GM23338 (cell line): Measurements from ENCODE around the gene MLX. TPM values are rescaled to one million over a fixed set of nuclear protein-coding genes. Genes with fewer than 3 reads are reported as not detected.

Experiments
- ATAC-seq: fragments of 200-7000 bp; cut with Tn5 transposase; 3 replicates; pipeline ENCODE4 v1.9.1; 2020
- DNase-seq: peaks from one replicate; pipeline ENCODE4 v3.0.0-alpha.2; 2015; ENCODE audit warnings: low spot score
- H2AFZ ChIP-seq: fragments of 200-600 bp; sonication (generic); 2 replicates; pipeline ENCODE4 v1.8.0; 2016; ENCODE audit warnings: antibody characterized with exemption, mild to moderate bottlenecking, moderate library complexity
- H3F3A ChIP-seq: fragments of 200-600 bp; sonication (generic); replicated peaks from 2 replicates; pipeline ENCODE4 v1.8.0; 2017; ENCODE audit warnings: antibody characterized with exemption, mixed run types, low read depth
- H3K27ac ChIP-seq: fragments of 200-600 bp; sonication (generic); 2 replicates; pipeline ENCODE4 v1.6.1; 2016; ENCODE audit warnings: low read depth
- H3K27me3 ChIP-seq: fragments of 200-600 bp; sonication (generic); 2 replicates; pipeline ENCODE4 v1.8.0; 2016; ENCODE audit warnings: mild to moderate bottlenecking, mixed run types, moderate library complexity; ENCODE audit not compliant: insufficient read depth
- H3K36me3 ChIP-seq: fragments of 200-600 bp; sonication (generic); 2 replicates; pipeline ENCODE4 v1.8.0; 2016; ENCODE audit warnings: mild to moderate bottlenecking; ENCODE audit not compliant: insufficient read depth
- H3K4me1 ChIP-seq: fragments of 200-600 bp; sonication (generic); 2 replicates; pipeline ENCODE4 v1.8.0; 2016; ENCODE audit warnings: mild to moderate bottlenecking, moderate library complexity; ENCODE audit not compliant: insufficient read depth
- H3K4me2 ChIP-seq: fragments of 200-600 bp; sonication (generic); 2 replicates; pipeline ENCODE4 v1.7.1; 2017; ENCODE audit warnings: mixed run types
- H3K4me3 ChIP-seq: fragments of 200-600 bp; sonication (generic); 2 replicates; pipeline ENCODE4 v1.6.1; 2016; ENCODE audit warnings: mixed run types
- H3K79me2 ChIP-seq: fragments of 200-600 bp; sonication (generic); replicated peaks from 2 replicates; pipeline ENCODE4 v1.8.0; 2017; ENCODE audit warnings: mild to moderate bottlenecking; ENCODE audit not compliant: insufficient read depth
- H3K9me2 ChIP-seq: fragments of 200-600 bp; sonication (generic); 2 replicates; pipeline ENCODE4 v1.8.0; 2017; ENCODE audit not compliant: insufficient read depth
- H4K20me1 ChIP-seq: fragments of 200-600 bp; sonication (generic); replicated peaks from 2 replicates; pipeline ENCODE4 v1.8.0; 2017; ENCODE audit warnings: mild to moderate bottlenecking; ENCODE audit not compliant: insufficient read depth
- H3K27ac Mint-ChIP-seq: 2 replicates; pipeline ENCODE4 v1.8.0; 2020; ENCODE audit warnings: inconsistent platforms, mild to moderate bottlenecking, moderate library complexity, mixed read lengths
- H3K27me3 Mint-ChIP-seq: 3 replicates; pipeline ENCODE4 v1.8.0; 2022; ENCODE audit warnings: low read depth, mild to moderate bottlenecking, moderate library complexity, mixed read lengths, inconsistent platforms; ENCODE audit not compliant: insufficient read depth, poor library complexity
- H3K36me3 Mint-ChIP-seq: 3 replicates; pipeline ENCODE4 v1.8.0; 2021; ENCODE audit warnings: low read depth, mild to moderate bottlenecking, inconsistent platforms, moderate library complexity, mixed read lengths
- H3K4me1 Mint-ChIP-seq: 3 replicates; pipeline ENCODE4 v1.8.0; 2020; ENCODE audit warnings: mild to moderate bottlenecking, inconsistent platforms, mixed read lengths
- H3K4me3 Mint-ChIP-seq: 3 replicates; pipeline ENCODE4 v1.8.0; 2021; ENCODE audit warnings: moderate library complexity, mild to moderate bottlenecking, inconsistent platforms, mixed read lengths
- H3K9me3 Mint-ChIP-seq: 3 replicates; pipeline ENCODE4 v1.8.0; 2020; ENCODE audit warnings: moderate library complexity, mild to moderate bottlenecking, inconsistent platforms, mixed read lengths
- CREB1 ChIP-seq: fragments of 250-450 bp; sonication (Bioruptor Pico); IDR thresholded peaks from 2 replicates; pipeline ENCODE4 v1.5.0; 2020; ENCODE audit warnings: low read depth, mild to moderate bottlenecking, moderate library complexity
- CTCF ChIP-seq, 2 experiments: fragments of 200-600 bp in 1 of 2; sonication (generic) in 1 of 2; conservative IDR thresholded peaks; 2 replicates each; pipeline versions ENCODE4 v1.5.1 to v1.6.1; 2016 to 2017; ENCODE audit warnings: antibody characterized with exemption in 2 of 2, low read depth in 2 of 2, mild to moderate bottlenecking in 2 of 2, moderate library complexity in 1 of 2
- ETS1 ChIP-seq: IDR thresholded peaks from 2 replicates; pipeline ENCODE4 v1.6.1; 2016; ENCODE audit warnings: antibody characterized with exemption
- EZH2 ChIP-seq: fragments of 200-600 bp; sonication (generic); IDR thresholded peaks from one replicate; pipeline ENCODE4 v1.8.0; 2017; ENCODE audit warnings: antibody characterized with exemption, mild to moderate bottlenecking, low read depth; ENCODE audit not compliant: unreplicated experiment
- EZH2phosphoT487 ChIP-seq: fragments of 200-600 bp; sonication (generic); IDR thresholded peaks from one replicate; pipeline ENCODE4 v1.8.1; 2018; ENCODE audit warnings: antibody characterized with exemption; ENCODE audit not compliant: unreplicated experiment
- NANOG ChIP-seq: IDR thresholded peaks from 2 replicates; pipeline ENCODE4 v1.6.1; 2016; ENCODE audit warnings: antibody characterized with exemption, borderline replicate concordance
- POLR2AphosphoS5 ChIP-seq: IDR thresholded peaks from 2 replicates; pipeline ENCODE4 v1.6.1; 2016; ENCODE audit warnings: antibody characterized with exemption, low read depth
- REST ChIP-seq: IDR thresholded peaks from one replicate; pipeline ENCODE4 v1.6.1; 2018; ENCODE audit warnings: antibody characterized with exemption; ENCODE audit not compliant: unreplicated experiment
- STAT1 ChIP-seq: IDR thresholded peaks from one replicate; pipeline ENCODE4 v1.6.1; 2016; ENCODE audit warnings: antibody characterized with exemption; ENCODE audit not compliant: unreplicated experiment
- ZNF114 ChIP-seq: fragments of 250-450 bp; sonication (Bioruptor Pico); IDR thresholded peaks from 2 replicates; pipeline ENCODE4 v1.5.0; 2020; ENCODE audit warnings: mild to moderate bottlenecking, moderate library complexity
- ZNF331 ChIP-seq: fragments of 250-450 bp; sonication (Bioruptor Pico); IDR thresholded peaks from 2 replicates; pipeline ENCODE4 v1.5.0; 2020; ENCODE audit warnings: low read depth, mild to moderate bottlenecking, moderate library complexity
- ZNF462 ChIP-seq: fragments of 250-450 bp; sonication (Bioruptor Pico); IDR thresholded peaks from 2 replicates; pipeline ENCODE4 v1.5.0; 2020; ENCODE audit warnings: mild to moderate bottlenecking, moderate library complexity
- polyA plus RNA-seq: library from polyadenylated mRNA; unstranded; fragments of >200 nt; fragmentation: Nextera tagmentation; extraction: Ambion mirVana; gene quantifications from 2 replicates; pipeline ENCODE4 v1.2.1, GENCODE V29; 2016
- total RNA-seq: library from RNA; depleted of rRNA; stranded (reverse); fragments of >200 nt; shearing (Covaris generic); gene quantifications from 2 replicates; pipeline ENCODE4 v1.2.3, GENCODE V29; 2014

The MLX gene
- total and polyA plus RNA-seq, 2 experiments from 2014 or later: 33.2 to 34.1 TPM

GRCh38 chr17:42571435-42572225 lies 4.7 kb downstream of the MLX start (continued):
- no peak for TF ChIP-seq EZH2phosphoT487

- H3K36me3 Mint-ChIP-seq: peaks cover 82% of the 10 kb centered on the region
- no peak for TF ChIP-seq EZH2phosphoT487
- TF ChIP-seq ZNF462: no peak
- TF ChIP-seq ZNF331 (CRISPR knock-in tag): no peak
- TF ChIP-seq CTCF (conservative IDR thresholded peaks at IDR 0.05; ENCODE audit: low read depth in 2 of 2): no peak
- TF ChIP-seq CREB1 (CRISPR knock-in tag): no peak
- TF ChIP-seq STAT1: no peak
- TF ChIP-seq POLR2AphosphoS5: no peak
- no peak for TF ChIP-seq EZH2
- TF ChIP-seq ZNF114 (CRISPR knock-in tag): no peak
- no peak for TF ChIP-seq ETS1
- no peak for TF ChIP-seq REST
- no peak for TF ChIP-seq NANOG
Measured at GRCh38 chr17:42573095-42573494, 6.2 kb downstream of the MLX start.

More at GRCh38 chr17:42573095-42573494, 6.2 kb downstream of the MLX start:
- H3K9me2 ChIP-seq: no peaks in the 10 kb centered on the region
- H3F3A ChIP-seq: peaks cover 60% of the 10 kb centered on the region
- peaks cover 22% of the 10 kb centered on the region for H3K79me2 ChIP-seq
- Mint-ChIP-seq H3K27ac (peak overlapping the region; percentile 82), H3K4me3 (no peak overlapping the region; the same call in 2 of the 3 replicates), H3K9me3 (no peaks in the 10 kb centered on the region), H3K4me1 (peaks cover 13% of the 10 kb centered on the region), H3K27me3 (peaks cover 10% of the 10 kb centered on the region)
- no peaks in the 10 kb centered on the region for H3K27me3 ChIP-seq
- no peak overlapping the region for H3K4me2 ChIP-seq
- no peak overlapping the region for H2AFZ ChIP-seq
- H3K4me3 ChIP-seq: no peak overlapping the region
- H4K20me1 ChIP-seq: peaks cover 14% of the 10 kb centered on the region
- DNase-seq (no peak), ATAC-seq (no peak)
- H3K36me3 ChIP-seq: peaks cover 41% of the 10 kb centered on the region
- H3K27ac ChIP-seq: no peak overlapping the region
- peaks cover 8% of the 10 kb centered on the region for H3K4me1 ChIP-seq
